ENCODE measurements around the gene FBXO15.

FBXO15 gene

DNA sequence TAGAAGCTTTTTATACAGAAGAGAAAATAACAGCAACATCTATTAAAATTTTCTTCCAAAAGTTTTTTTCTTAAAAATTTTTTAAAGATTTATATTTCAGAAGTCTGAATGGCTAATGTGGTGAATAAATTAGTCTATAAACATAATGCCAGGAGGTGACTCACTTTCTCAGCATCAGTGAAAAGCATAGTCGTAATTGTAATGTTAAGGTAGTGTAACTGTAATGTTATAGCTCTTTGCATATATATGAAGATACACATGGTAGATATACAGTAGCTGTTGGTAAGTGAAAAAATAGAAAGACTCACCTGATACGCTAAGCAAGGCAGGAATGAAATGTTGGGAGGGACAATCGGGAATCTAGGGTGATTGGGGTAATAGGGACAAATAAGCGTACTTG is 6.2 kb upstream of the FBXO15 start:
- Histone ChIP-seq H3K36me3 (peaks cover 21% of the 10 kb centered on the region), H3K9me3 (no peaks in the 10 kb centered on the region), H3K4me3 (ENCODE audit: low read depth in 1 of 2, low read length in 1 of 2) (no peak overlapping the region), H3K27ac (no peak overlapping the region), H3K4me1 (ENCODE audit: control insufficient read depth in 1 of 2, insufficient read depth in 1 of 2, low read depth in 1 of 2, low read length in 1 of 2) (peaks cover 3 to 4% of the 10 kb centered on the region in 2 experiments), H3K27me3 (no peaks in the 10 kb centered on the region)
- TF ChIP-seq, protein P1, sequence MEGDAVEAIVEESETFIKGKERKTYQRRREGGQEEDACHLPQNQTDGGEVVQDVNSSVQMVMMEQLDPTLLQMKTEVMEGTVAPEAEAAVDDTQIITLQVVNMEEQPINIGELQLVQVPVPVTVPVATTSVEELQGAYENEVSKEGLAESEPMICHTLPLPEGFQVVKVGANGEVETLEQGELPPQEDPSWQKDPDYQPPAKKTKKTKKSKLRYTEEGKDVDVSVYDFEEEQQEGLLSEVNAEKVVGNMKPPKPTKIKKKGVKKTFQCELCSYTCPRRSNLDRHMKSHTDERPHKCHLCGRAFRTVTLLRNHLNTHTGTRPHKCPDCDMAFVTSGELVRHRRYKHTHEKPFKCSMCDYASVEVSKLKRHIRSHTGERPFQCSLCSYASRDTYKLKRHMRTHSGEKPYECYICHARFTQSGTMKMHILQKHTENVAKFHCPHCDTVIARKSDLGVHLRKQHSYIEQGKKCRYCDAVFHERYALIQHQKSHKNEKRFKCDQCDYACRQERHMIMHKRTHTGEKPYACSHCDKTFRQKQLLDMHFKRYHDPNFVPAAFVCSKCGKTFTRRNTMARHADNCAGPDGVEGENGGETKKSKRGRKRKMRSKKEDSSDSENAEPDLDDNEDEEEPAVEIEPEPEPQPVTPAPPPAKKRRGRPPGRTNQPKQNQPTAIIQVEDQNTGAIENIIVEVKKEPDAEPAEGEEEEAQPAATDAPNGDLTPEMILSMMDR (IDR thresholded peaks at IDR 0.05) = no peak

DNA sequence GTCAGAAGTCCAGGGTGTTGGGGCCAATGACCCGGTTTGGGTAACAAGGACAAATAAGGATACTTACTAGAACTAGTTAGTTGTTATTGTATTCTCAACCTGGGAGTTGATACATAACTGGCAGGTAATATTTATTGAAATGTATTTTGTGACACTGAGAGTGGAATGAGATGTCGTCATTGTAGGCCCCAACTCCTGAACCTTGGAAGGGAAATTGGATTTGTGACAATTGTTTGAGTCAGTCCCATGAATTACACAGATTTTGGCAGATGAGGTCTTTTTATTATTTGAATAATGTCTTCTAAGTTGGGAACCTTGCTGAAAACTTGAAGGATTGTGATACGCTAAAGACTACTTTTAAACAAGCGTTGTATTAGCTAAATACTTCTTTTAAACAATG is 5.7 kb upstream of the FBXO15 start:
- no peak overlapping the region for H3K4me3 ChIP-seq (ENCODE audit: low read depth in 1 of 2, low read length in 1 of 2)
- H3K36me3 ChIP-seq = peaks cover 20% of the 10 kb centered on the region
- H3K9me3 ChIP-seq = no peaks in the 10 kb centered on the region
- no peak overlapping the region for H3K27ac ChIP-seq
- H3K4me1 ChIP-seq (ENCODE audit: control insufficient read depth in 1 of 2, insufficient read depth in 1 of 2, low read depth in 1 of 2, low read length in 1 of 2) = peaks cover 6 to 7% of the 10 kb centered on the region in 2 experiments
- TF ChIP-seq, protein P1 (IDR thresholded peaks at IDR 0.05) = no peak
- H3K27me3 ChIP-seq = no peaks in the 10 kb centered on the region

DNA sequence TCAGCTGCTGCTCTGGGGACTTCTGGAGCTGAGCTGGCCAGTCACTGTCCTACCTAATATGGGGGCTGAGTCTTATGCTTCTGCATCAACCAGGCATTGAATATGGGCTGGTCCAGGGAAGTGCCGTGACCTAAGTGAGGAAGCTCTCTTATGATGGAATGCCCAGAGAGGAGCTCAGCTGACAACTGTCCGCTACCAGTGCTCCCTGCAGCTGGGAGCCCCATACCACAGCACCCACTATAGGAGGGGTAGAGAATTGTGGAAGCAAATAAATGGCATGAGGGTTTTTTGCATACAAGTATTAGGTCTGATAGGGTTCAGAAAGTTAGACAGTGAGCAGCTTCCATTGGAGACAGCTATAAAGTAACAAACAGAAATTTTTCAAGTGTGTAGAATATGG is 5.2 kb upstream of the FBXO15 start:
- H3K36me3 ChIP-seq = peaks cover 15% of the 10 kb centered on the region
- no peak overlapping the region for H3K4me3 ChIP-seq (ENCODE audit: low read depth in 1 of 2, low read length in 1 of 2)
- H3K27ac ChIP-seq = no peak overlapping the region
- no peaks in the 10 kb centered on the region for H3K9me3 ChIP-seq
- TF ChIP-seq, protein P1 (IDR thresholded peaks at IDR 0.05) = no peak
- H3K4me1 ChIP-seq (ENCODE audit: control insufficient read depth in 1 of 2, insufficient read depth in 1 of 2, low read depth in 1 of 2, low read length in 1 of 2) = peaks cover 6 to 7% of the 10 kb centered on the region in 2 experiments
- H3K27me3 ChIP-seq = no peaks in the 10 kb centered on the region

DNA sequence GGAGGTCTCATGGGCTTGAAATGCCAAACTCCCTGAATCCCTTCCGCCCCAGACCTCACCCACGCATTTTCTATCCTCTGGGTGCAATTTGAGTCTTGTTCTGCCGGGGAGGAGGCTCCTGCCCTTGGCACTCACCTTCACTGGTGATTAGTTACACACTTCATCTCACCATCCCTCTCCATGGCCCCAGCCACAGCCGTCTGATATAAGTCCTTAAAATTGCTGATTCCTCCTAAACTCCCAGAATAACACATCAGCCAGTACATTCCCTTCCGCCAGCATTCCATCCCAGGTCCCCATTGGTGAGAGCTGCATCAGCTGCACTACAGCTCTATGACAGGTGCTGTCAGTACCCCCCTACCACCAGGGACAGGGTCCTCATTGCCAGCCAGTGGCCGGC is 4.6 kb upstream of the FBXO15 start:
- TF ChIP-seq, protein P1 (IDR thresholded peaks at IDR 0.05) = no peak
- no peak overlapping the region for H3K27ac ChIP-seq
- H3K9me3 ChIP-seq = no peaks in the 10 kb centered on the region
- no peak overlapping the region for H3K4me3 ChIP-seq (ENCODE audit: low read depth in 1 of 2, low read length in 1 of 2)
- peaks cover 14% of the 10 kb centered on the region for H3K36me3 ChIP-seq
- no peaks in the 10 kb centered on the region for H3K27me3 ChIP-seq
- peaks cover 9 to 10% of the 10 kb centered on the region in 2 experiments for H3K4me1 ChIP-seq (ENCODE audit: control insufficient read depth in 1 of 2, insufficient read depth in 1 of 2, low read depth in 1 of 2, low read length in 1 of 2)

DNA sequence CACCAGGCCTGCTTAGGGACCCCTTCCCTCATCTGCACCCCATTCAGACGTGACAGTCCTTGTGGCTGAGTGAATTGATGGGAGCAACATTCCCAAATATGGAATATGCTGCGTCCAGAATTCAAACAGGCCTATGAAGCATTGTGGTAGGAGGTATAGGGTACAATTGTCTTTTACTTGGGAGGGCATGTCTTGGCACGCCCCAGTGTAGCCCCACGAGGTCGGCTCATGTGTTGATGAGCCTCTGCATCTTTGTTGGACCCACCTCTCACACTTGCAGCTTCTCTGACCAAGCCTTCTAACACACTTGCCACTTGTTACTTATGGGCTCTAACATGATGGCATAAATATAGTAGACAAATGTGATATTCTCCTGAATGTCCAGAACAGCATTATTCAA is 2.2 kb upstream of the FBXO15 start:
- Histone ChIP-seq H3K9me3 (no peaks in the 10 kb centered on the region), H3K4me3 (ENCODE audit: low read depth in 1 of 2, low read length in 1 of 2) (no peak overlapping the region), H3K27me3 (peaks cover 5% of the 10 kb centered on the region), H3K27ac (no peak overlapping the region), H3K36me3 (no peaks in the 10 kb centered on the region), H3K4me1 (ENCODE audit: control insufficient read depth in 1 of 2, insufficient read depth in 1 of 2, low read depth in 1 of 2, low read length in 1 of 2) (peaks cover 13 to 14% of the 10 kb centered on the region in 2 experiments)
- TF ChIP-seq, protein P1 (IDR thresholded peaks at IDR 0.05) = no peak
